ENCODE results near the gene NCOA1. TPM values are rescaled to one million over a fixed set of nuclear protein-coding genes. Genes with fewer than 3 reads are reported as not detected.

NCOA1 gene
- total RNA-seq, 1 experiment from 2014 or later = 15.4 TPM

- Mint-ChIP-seq H3K27ac (ENCODE audit: low read depth, unreplicated experiment) (no peak overlapping the region), H3K4me3 (ENCODE audit: unreplicated experiment) (no peak overlapping the region)
- intact Hi-C loops (cut with micrococcal nuclease) = no loop called here
Measured at GRCh38 chr2:24771061-24771460, 280.0 kb downstream of the NCOA1 start.

GRCh38 chr2:24771764-24772586 lies 280.9 kb downstream of the NCOA1 start:
- ChIA-PET CTCF (interaction anchor here (1.0 to 1.3 kb wide), 2 partner anchors 20 to 21 kb away, joined by 3 read pairs; partner anchors contain the start of genes CENPO and PTRHD1), POLR2A (interaction anchor here (1.0 kb wide), 1 partner anchor 69 kb away, joined by 3 read pairs; no protein-coding TSS in a partner anchor)
- no peaks in the 10 kb centered on the region for H3K4me1 Mint-ChIP-seq (ENCODE audit: insufficient read depth, unreplicated experiment)
- BruUV-seq (replicated peaks) = no TSS peak
- intact Hi-C loops (cut with micrococcal nuclease) = no loop called here
- H3K4me3 Mint-ChIP-seq (ENCODE audit: unreplicated experiment) = no peak overlapping the region
- no peak overlapping the region for H3K27ac Mint-ChIP-seq (ENCODE audit: low read depth, unreplicated experiment)
- no peak for DNase-seq (ENCODE audit: unreplicated experiment)
- TF ChIP-seq CTCF (IDR thresholded peaks at IDR 0.05; ENCODE audit: unreplicated experiment) = no peak
- peaks cover 22% of the 10 kb centered on the region for H3K36me3 Mint-ChIP-seq (ENCODE audit: insufficient read depth, unreplicated experiment)
- H3K27me3 Mint-ChIP-seq (ENCODE audit: insufficient read depth, unreplicated experiment) = no peaks in the 10 kb centered on the region
- no peaks in the 10 kb centered on the region for H3K9me3 Mint-ChIP-seq (ENCODE audit: unreplicated experiment)

More at GRCh38 chr2:24771061-24771460, 280.0 kb downstream of the NCOA1 start:
- Mint-ChIP-seq H3K36me3 (ENCODE audit: insufficient read depth, unreplicated experiment) (peaks cover 22% of the 10 kb centered on the region), H3K9me3 (ENCODE audit: unreplicated experiment) (no peaks in the 10 kb centered on the region), H3K4me1 (ENCODE audit: insufficient read depth, unreplicated experiment) (no peaks in the 10 kb centered on the region), H3K27me3 (ENCODE audit: insufficient read depth, unreplicated experiment) (no peaks in the 10 kb centered on the region)
- DNase-seq (ENCODE audit: unreplicated experiment) = no peak
- no peak for TF ChIP-seq CTCF (IDR thresholded peaks at IDR 0.05; ENCODE audit: unreplicated experiment)
- POLR2A ChIA-PET = no interaction called here
- CTCF ChIA-PET = no interaction called here
- no TSS peak for BruUV-seq (replicated peaks)

- CTCF ChIA-PET = interaction anchor here (0.5 to 0.6 kb wide), 2 partner anchors 18 to 470 kb away, joined by 3 read pairs; no protein-coding TSS in a partner anchor
- Mint-ChIP-seq H3K9me3 (ENCODE audit: unreplicated experiment) (no peaks in the 10 kb centered on the region), H3K27me3 (ENCODE audit: insufficient read depth, unreplicated experiment) (no peaks in the 10 kb centered on the region), H3K4me1 (ENCODE audit: insufficient read depth, unreplicated experiment) (no peaks in the 10 kb centered on the region), H3K36me3 (ENCODE audit: insufficient read depth, unreplicated experiment) (peaks cover 15% of the 10 kb centered on the region), H3K4me3 (ENCODE audit: unreplicated experiment) (no peak overlapping the region), H3K27ac (ENCODE audit: low read depth, unreplicated experiment) (no peak overlapping the region)
- TF ChIP-seq CTCF (IDR thresholded peaks at IDR 0.05; ENCODE audit: unreplicated experiment) = no peak
- BruUV-seq (replicated peaks) = no TSS peak
- no peak for DNase-seq (ENCODE audit: unreplicated experiment)
- POLR2A ChIA-PET = no interaction called here
- intact Hi-C loops (cut with micrococcal nuclease) = no loop called here
Measured at GRCh38 chr2:24774373-24774772, 283.3 kb downstream of the NCOA1 start.

GRCh38 chr2:24779116-24779515 lies 288.1 kb downstream of the NCOA1 start:
- ChIA-PET POLR2A (interaction anchor here (0.7 to 1.4 kb wide), 3 partner anchors 9 to 1654 kb away, joined by 3 to 6 read pairs (median 3); no protein-coding TSS in a partner anchor), CTCF (interaction anchor here (0.6 to 3.1 kb wide), 5 partner anchors 12 to 615 kb away, joined by 3 to 15 read pairs (median 3); partner anchors contain the start of genes CENPO and PTRHD1)
- no peak overlapping the region for H3K27ac Mint-ChIP-seq (ENCODE audit: low read depth, unreplicated experiment)
- peaks cover 11% of the 10 kb centered on the region for H3K9me3 Mint-ChIP-seq (ENCODE audit: unreplicated experiment)
- intact Hi-C loops (cut with micrococcal nuclease) = no loop called here
- BruUV-seq (replicated peaks) = no TSS peak
- DNase-seq (ENCODE audit: unreplicated experiment) = no peak
- no peak for TF ChIP-seq CTCF (IDR thresholded peaks at IDR 0.05; ENCODE audit: unreplicated experiment)
- H3K4me1 Mint-ChIP-seq (ENCODE audit: insufficient read depth, unreplicated experiment) = no peaks in the 10 kb centered on the region
- peaks cover 10% of the 10 kb centered on the region for H3K27me3 Mint-ChIP-seq (ENCODE audit: insufficient read depth, unreplicated experiment)
- H3K36me3 Mint-ChIP-seq (ENCODE audit: insufficient read depth, unreplicated experiment) = no peaks in the 10 kb centered on the region
- H3K4me3 Mint-ChIP-seq (ENCODE audit: unreplicated experiment) = no peak overlapping the region

Measured in MCF 10A (cell line).